Stomach (tissue), 9 donors: Measurements from ENCODE around the gene ERICH3. TPM values are rescaled to one million over a fixed set of nuclear protein-coding genes. Genes with fewer than 3 reads are reported as not detected.
"Not testable (repeated sequence)": the region's sequence is repeated elsewhere in the genome, so short reads cannot be mapped to it uniquely, and the experiment has no call there.

Experiments used
- DNase-seq, 2 donors: peaks; one replicate each; pipeline versions ENCODE4 v3.0.0 to v3.0.0-alpha.2; 2013 to 2019
- H3K27ac ChIP-seq, 5 donors: fragments of 200-600 bp in 4 of 5; sonication (generic) in 4 of 5; one replicate each; pipeline ENCODE4 v1.5.1; 2013 to 2019; ENCODE audit warnings: mild to moderate bottlenecking in 1 of 5, moderate library complexity in 1 of 5
- H3K27me3 ChIP-seq, 3 donors: fragments of 200-600 bp; sonication (generic); one replicate each; pipeline ENCODE4 v1.5.1; 2017 to 2019; ENCODE audit warnings: mixed run types in 1 of 3
- H3K36me3 ChIP-seq, 4 donors: fragments of 200-600 bp; sonication (generic); 1 replicate in 3 of 4; 2 replicates in 1 of 4; pipeline ENCODE4 v1.5.1; 2016 to 2019
- H3K4me1 ChIP-seq, 4 donors: fragments of 200-600 bp; sonication (generic); one replicate each; pipeline ENCODE4 v1.5.1; 2016 to 2019
- H3K4me3 ChIP-seq, 4 donors: fragments of 200-600 bp; sonication (generic) in 3 of 4; one replicate each; pipeline ENCODE4 v1.5.1; 2016 to 2019; ENCODE audit warnings: mild to moderate bottlenecking in 1 of 4
- H3K9me3 ChIP-seq, 4 donors: fragments of 200-600 bp; sonication (generic); one replicate each; pipeline ENCODE4 v1.5.1; 2016 to 2019
- CTCF ChIP-seq, 7 experiments: fragments of 450-650 bp in 4 of 7; fragments of 200-600 bp in 3 of 7; sonication (generic) in 3 of 7; IDR thresholded peaks; one replicate each; pipeline ENCODE4 v1.5.1; 2016 to 2019; ENCODE audit warnings: antibody characterized with exemption in 7 of 7, control low read depth in 2 of 7, mild to moderate bottlenecking in 1 of 7
- EP300 ChIP-seq: sonication (generic); formaldehyde crosslinking; IDR thresholded peaks from one replicate; pipeline ENCODE4 v1.6.1; 2017; ENCODE audit warnings: antibody characterized with exemption
- POLR2A ChIP-seq, 4 donors: fragments of 450-650 bp; IDR thresholded peaks; one replicate each; pipeline ENCODE4 v1.6.1; 2016; ENCODE audit warnings: antibody characterized with exemption in 4 of 4, control low read depth in 2 of 4, mild to moderate bottlenecking in 1 of 4, moderate library complexity in 1 of 4
- POLR2AphosphoS5 ChIP-seq, 3 donors: sonication (generic); formaldehyde crosslinking; IDR thresholded peaks; one replicate each; pipeline ENCODE4 v1.6.1; 2016; ENCODE audit warnings: antibody characterized with exemption in 3 of 3
- WGBS, 5 donors: extraction: QIAGEN DNeasy Blood & Tissue Kit in 3 of 5; methylation state at CpG; one replicate each; pipeline versions ENCODE4 v1.1.5 to v1.1.7; 2013 to 2018; 5-methylcytosine and 5-hydroxymethylcytosine counted together
- intact Hi-C: fragments of 100-400 bp; cut with DNase I; formaldehyde crosslinking; loops from one replicate; pipeline ENCODE4 v1.15.1; 2023; ENCODE audit warnings: low total_unique reads
- polyA plus RNA-seq, 3 donors: library from polyadenylated mRNA; stranded (reverse); fragments of 200-250 nt; gene quantifications; one replicate each; pipeline ENCODE4 v1.2.3, GENCODE V29; 2013
- total RNA-seq, 5 donors: library from RNA; depleted of rRNA; stranded (reverse); fragments of >200 nt; gene quantifications; one replicate each; pipeline versions ENCODE4 v1.1.0 to v1.2.3, GENCODE V29; 2014 to 2016
- donor health status: healthy with polysubstance abuse.
- donor health status: Bipolar disorder and iron deficiency.
- donor health status: healthy.

ERICH3 gene
- total and polyA plus RNA-seq, 8 donors, result 0.05 to 0.55 TPM; not detected in 6

GRCh38 chr1:74677926-74678325, 4.3 kb upstream of the ERICH3 start:
- H3K27me3 ChIP-seq, result peaks cover 0 to 17% (median 12%) of the 10 kb centered on the region in 3 donors
- intact Hi-C loops, result no loop called here
- H3K36me3 ChIP-seq, result no peaks in the 10 kb centered on the region
- no peak for DNase-seq
- TF ChIP-seq CTCF (IDR thresholded peaks at IDR 0.05) (no peak), EP300 (no peak), POLR2AphosphoS5 (IDR thresholded peaks at IDR 0.05) (no peak), POLR2A (IDR thresholded peaks at IDR 0.05) (no peak)
- H3K27ac ChIP-seq, result no peak overlapping the region
- no peak overlapping the region for H3K4me3 ChIP-seq
- no peaks in the 10 kb centered on the region for H3K9me3 ChIP-seq
- H3K4me1 ChIP-seq, result peaks cover 6 to 11% (median 9%) of the 10 kb centered on the region in 4 donors

GRCh38 chr1:74674278-74675048, 871 bp upstream of the ERICH3 start:
- Histone ChIP-seq H3K27ac (no peak overlapping the region), H3K4me1 (peaks cover 6 to 12% (median 9%) of the 10 kb centered on the region in 4 donors), H3K27me3 (peaks cover 0 to 18% (median 12%) of the 10 kb centered on the region in 3 donors), H3K4me3 (peak overlapping the region in 1 of 4 donors; percentile 48), H3K9me3 (peaks cover 0 to 18% (median 12%) of the 10 kb centered on the region in 4 donors), H3K36me3 (no peaks in the 10 kb centered on the region)
- DNase-seq, result no peak
- whole genome bisulfite sequencing, 5 donors, result 54 to 68% (median 65%) methylated on average over 6 of the region's 6 CpGs
- TF ChIP-seq CTCF (IDR thresholded peaks at IDR 0.05) (no peak), POLR2A (IDR thresholded peaks at IDR 0.05) (no peak), POLR2AphosphoS5 (IDR thresholded peaks at IDR 0.05) (no peak), EP300 (no peak)
- intact Hi-C loops, result no loop called here

- intact Hi-C loops, H3K36me3 ChIP-seq, H3K4me3 ChIP-seq, H3K27ac ChIP-seq, DNase-seq: not testable (repeated sequence)
- 48 to 70% (median 64%) methylated on average over 3 of the region's 3 CpGs for WGBS, 5 donors
- Histone ChIP-seq H3K4me1 (peaks cover 6 to 12% (median 9%) of the 10 kb centered on the region in 4 donors), H3K9me3 (peaks cover 0 to 18% (median 12%) of the 10 kb centered on the region in 4 donors), H3K27me3 (peaks cover 0 to 18% (median 12%) of the 10 kb centered on the region in 3 donors)
Measured at GRCh38 chr1:74670866-74671265, 2.7 kb downstream of the ERICH3 start.

GRCh38 chr1:74654708-74655107, 18.9 kb downstream of the ERICH3 start:
- no peak overlapping the region for H3K4me3 ChIP-seq
- no peak for DNase-seq
- no peaks in the 10 kb centered on the region for H3K4me1 ChIP-seq
- TF ChIP-seq POLR2AphosphoS5 (IDR thresholded peaks at IDR 0.05), result no peak
- TF ChIP-seq POLR2A (IDR thresholded peaks at IDR 0.05), result no peak
- TF ChIP-seq CTCF (IDR thresholded peaks at IDR 0.05), result no peak
- TF ChIP-seq EP300, result no peak
- WGBS, 5 donors, result 68 to 93% (median 78%) methylated on average over 1 of the region's 1 CpG
- H3K27me3 ChIP-seq, result no peaks in the 10 kb centered on the region
- H3K36me3 ChIP-seq, result no peaks in the 10 kb centered on the region
- H3K9me3 ChIP-seq, result no peaks in the 10 kb centered on the region
- H3K27ac ChIP-seq, result no peak overlapping the region
- intact Hi-C loops, result no loop called here

- intact Hi-C loops, result no loop called here
- WGBS, 5 donors, result 46 to 55% (median 50%) methylated on average over 7 of the region's 7 CpGs
- no peaks in the 10 kb centered on the region for H3K27me3 ChIP-seq
- no peaks in the 10 kb centered on the region for H3K36me3 ChIP-seq
- TF ChIP-seq CTCF (IDR thresholded peaks at IDR 0.05) (no peak), EP300 (no peak), POLR2A (IDR thresholded peaks at IDR 0.05) (no peak), POLR2AphosphoS5 (IDR thresholded peaks at IDR 0.05) (no peak)
- DNase-seq, result peak in 1 of 2 donors; percentile 26
- H3K4me1 ChIP-seq, result no peaks in the 10 kb centered on the region
- H3K4me3 ChIP-seq, result no peak overlapping the region
- H3K27ac ChIP-seq, result no peak overlapping the region
- no peaks in the 10 kb centered on the region for H3K9me3 ChIP-seq
Measured at GRCh38 chr1:74652711-74653139, 20.9 kb downstream of the ERICH3 start.
